GM18873 (cell line): ENCODE results near the gene CBLN2.

Experiments used
- ATAC-seq: cut with Tn5 transposase; IDR thresholded peaks from one replicate; pipeline ENCODE4 v1.9.1; 2021; ENCODE audit warnings: mild to moderate bottlenecking, moderate library complexity, moderate number of reproducible peaks; ENCODE audit not compliant: unreplicated experiment, low FRiP score

The CBLN2 gene

GRCh38 chr18:72544092-72544886, at the start of gene CBLN2:
TSS of gene CBLN2 (minus strand) at chr18:72544342. CDS start at chr18:72542160, 2,182 bp downstream.
- ATAC-seq = peak; percentile 71

DNA sequence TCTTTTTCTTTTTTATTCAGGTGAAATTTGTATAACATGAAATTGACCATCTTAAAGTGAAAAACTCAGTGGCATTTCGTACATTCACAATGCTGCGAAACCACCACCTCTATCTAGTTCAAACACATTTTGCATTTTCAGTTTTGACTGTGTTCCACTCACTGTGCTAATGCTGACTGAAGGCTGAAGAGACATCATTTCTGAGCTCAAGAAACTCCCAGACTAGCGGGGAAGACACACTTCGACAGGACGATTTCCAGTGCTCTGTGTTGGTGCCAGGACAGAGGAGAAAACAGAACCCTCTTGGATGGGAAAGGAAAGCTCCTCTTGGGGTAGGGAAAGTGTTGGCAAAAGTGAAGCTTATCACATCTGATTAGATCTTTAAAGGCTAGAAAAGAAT, 44.2 kb upstream of the CBLN2 start:
- no peak for ATAC-seq

- no peak for ATAC-seq
These were observed 40.6 kb upstream of the CBLN2 start for GRCh38 chr18:72584787-72585186.

DNA sequence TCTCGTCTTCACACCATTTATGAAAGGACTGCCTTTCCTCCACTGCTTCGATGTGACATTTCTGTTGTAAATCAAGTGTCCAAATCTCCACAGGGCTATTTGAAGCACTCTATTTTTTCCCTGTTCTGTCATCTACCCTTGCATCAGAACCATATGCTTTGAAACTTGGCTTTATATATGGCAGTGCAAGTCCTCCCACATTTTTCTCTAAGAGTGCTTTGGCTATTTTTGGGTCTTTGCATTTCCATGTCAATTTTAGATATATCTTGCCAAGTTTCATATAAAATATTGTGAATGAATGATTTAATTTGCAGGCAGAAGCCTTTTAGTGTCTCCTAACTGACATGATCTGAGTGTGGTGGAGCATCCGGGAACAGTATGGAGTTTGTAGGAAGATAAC, 37.8 kb upstream of the CBLN2 start:
- no peak for ATAC-seq

DNA sequence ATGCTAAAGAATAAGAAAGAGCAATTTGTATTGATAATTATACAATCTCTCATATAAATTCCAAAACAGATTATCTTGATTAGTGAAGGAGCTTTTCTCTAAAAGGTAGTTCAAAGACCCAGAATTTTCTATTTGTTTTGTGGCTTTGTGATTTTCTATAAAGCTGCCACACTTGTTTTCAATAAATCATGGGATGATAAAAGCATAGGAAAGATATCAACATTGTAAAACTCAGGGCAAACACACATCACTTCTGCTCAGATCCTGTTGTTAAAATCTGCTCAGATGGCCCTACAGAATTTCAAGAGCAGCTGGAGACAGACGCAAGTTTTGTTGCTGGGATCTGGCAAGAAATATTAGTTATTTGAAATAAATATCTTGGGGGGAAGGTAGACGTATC, 28.8 kb upstream of the CBLN2 start:
- ATAC-seq = no peak

DNA sequence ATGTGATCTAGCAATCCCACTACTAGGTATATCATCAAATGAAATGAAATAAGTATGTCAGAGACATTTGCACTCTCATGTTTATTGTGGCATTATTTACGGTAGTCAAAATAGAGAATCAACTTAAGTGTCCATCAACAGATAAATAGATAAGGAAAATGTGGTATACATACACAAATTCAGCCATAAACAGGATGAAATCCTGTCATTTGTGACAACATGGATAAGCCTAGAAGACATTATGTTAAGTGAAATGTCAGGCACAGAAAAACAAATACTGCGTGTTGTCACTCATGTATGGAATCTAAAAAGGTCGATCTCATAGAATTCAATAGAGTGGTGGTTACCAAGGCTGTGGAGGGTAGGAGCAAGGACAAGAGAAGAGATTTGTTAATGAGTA, 22.1 kb upstream of the CBLN2 start:
- no peak for ATAC-seq

GRCh38 chr18:72555968-72556367, 11.8 kb upstream of the CBLN2 start:
- ATAC-seq = no peak

- no peak for ATAC-seq
These were observed 11.0 kb upstream of the CBLN2 start for GRCh38 chr18:72555101-72555500.

GRCh38 chr18:72543357-72544055, 636 bp downstream of the CBLN2 start:
- no peak for ATAC-seq

- no peak for ATAC-seq
These were observed 1.2 kb downstream of the CBLN2 start for GRCh38 chr18:72542984-72543356.

- ATAC-seq = no peak
These were observed 1.8 kb downstream of the CBLN2 start for GRCh38 chr18:72542342-72542741.

DNA sequence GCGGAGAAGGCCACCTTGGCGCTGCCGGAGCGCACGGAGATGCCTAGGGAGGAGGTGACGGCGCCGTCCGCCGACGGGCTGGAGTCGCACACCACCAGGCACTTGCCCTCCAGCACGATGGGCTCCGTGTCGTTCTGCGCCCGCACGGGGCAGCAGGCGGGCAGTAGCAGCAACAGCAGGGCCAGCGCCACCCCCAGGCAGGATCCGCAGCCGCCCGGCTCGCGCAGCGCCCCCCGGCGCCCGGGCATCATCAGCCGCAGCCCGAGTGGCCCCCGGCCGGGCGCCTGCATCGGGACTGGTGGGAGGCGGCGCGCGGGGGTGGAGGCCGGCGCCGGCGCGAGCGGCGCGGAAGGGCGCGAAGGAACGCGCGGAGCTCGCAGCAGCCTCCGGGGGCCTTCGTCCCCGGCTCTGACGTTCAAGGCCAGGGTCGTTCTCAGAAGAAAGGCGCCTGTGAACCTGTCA, 2.2 kb downstream of the CBLN2 start:
- ATAC-seq = no peak

GRCh38 chr18:72539901-72540300, 4.2 kb downstream of the CBLN2 start:
- no peak for ATAC-seq

GRCh38 chr18:72530622-72531021, 13.5 kb downstream of the CBLN2 start:
- ATAC-seq = no peak

- ATAC-seq = no peak
These were observed 39.3 kb downstream of the CBLN2 start for GRCh38 chr18:72504866-72505265.

GRCh38 chr18:72502671-72503431, 41.3 kb downstream of the CBLN2 start:
- no peak for ATAC-seq

DNA sequence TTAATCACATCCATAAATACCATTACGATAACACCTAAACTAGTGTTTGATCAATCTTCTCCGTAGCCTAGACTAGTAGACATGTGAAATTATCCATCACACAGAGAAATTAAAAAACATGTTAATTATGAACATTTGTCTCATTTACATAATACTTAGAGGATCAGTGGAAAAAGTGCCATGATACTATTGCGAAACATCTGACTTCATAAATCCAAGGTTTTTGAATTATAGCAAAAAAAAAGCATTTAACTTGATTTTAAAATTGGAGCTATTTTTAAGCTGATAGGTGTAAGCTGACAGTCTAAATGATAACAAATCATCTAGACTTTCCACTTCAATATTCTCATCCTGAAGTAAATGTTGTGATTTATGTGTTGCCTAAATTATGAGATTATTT, 51.6 kb downstream of the CBLN2 start:
- no peak for ATAC-seq
